ELR (cell line): ENCODE data around the gene KCNAB2.
A peak's percentile ranks its signal among the peaks of the same experiment; 100 is the strongest.

Experiments
- DNase-seq: peaks from one replicate; pipeline ENCODE4 v3.0.0-alpha.2; 2015; ENCODE audit warnings: low read depth

Gene KCNAB2

GRCh38 chr1:6129313-6129712, 83.6 kb downstream of the KCNAB2 start:
- no peak for DNase-seq

GRCh38 chr1:6130036-6130435, 84.3 kb downstream of the KCNAB2 start:
- DNase-seq: no peak

GRCh38 chr1:6130596-6130995, 84.9 kb downstream of the KCNAB2 start:
- no peak for DNase-seq

- DNase-seq: no peak
Measured at GRCh38 chr1:6131561-6131960, 85.9 kb downstream of the KCNAB2 start.

- DNase-seq: no peak
Measured at GRCh38 chr1:6133146-6133895, 87.6 kb downstream of the KCNAB2 start.

- DNase-seq: no peak
Measured at GRCh38 chr1:6134206-6134605, 88.5 kb downstream of the KCNAB2 start.

- DNase-seq: no peak
Measured at GRCh38 chr1:6134741-6135510, 89.2 kb downstream of the KCNAB2 start.

- no peak for DNase-seq
Measured at GRCh38 chr1:6136516-6137220, 91.0 kb downstream of the KCNAB2 start.

GRCh38 chr1:6137758-6138157, 92.1 kb downstream of the KCNAB2 start:
- no peak for DNase-seq

GRCh38 chr1:6140413-6140812, 94.7 kb downstream of the KCNAB2 start:
- DNase-seq: no peak

- peak; percentile 29 for DNase-seq
Measured at GRCh38 chr1:6141592-6141991, 95.9 kb downstream of the KCNAB2 start.

GRCh38 chr1:6142036-6142621, 96.4 kb downstream of the KCNAB2 start:
- no peak for DNase-seq

- DNase-seq: no peak
Measured at GRCh38 chr1:6142734-6143133, 97.0 kb downstream of the KCNAB2 start.

- DNase-seq: no peak
Measured at GRCh38 chr1:6143395-6143794, 97.7 kb downstream of the KCNAB2 start.

- no peak for DNase-seq
Measured at GRCh38 chr1:6144175-6144574, 98.5 kb downstream of the KCNAB2 start.

GRCh38 chr1:6144647-6145395, 99.1 kb downstream of the KCNAB2 start:
- no peak for DNase-seq

- DNase-seq: no peak
Measured at GRCh38 chr1:6145396-6145750, 99.7 kb downstream of the KCNAB2 start.

GRCh38 chr1:6145864-6146410, 100.2 kb downstream of the KCNAB2 start:
- DNase-seq: no peak

GRCh38 chr1:6148497-6149241, 103.0 kb downstream of the KCNAB2 start:
- no peak for DNase-seq

GRCh38 chr1:6149597-6149996, 103.9 kb downstream of the KCNAB2 start:
- no peak for DNase-seq
